Small intestine (tissue), 7 donors: Measurements from ENCODE around the gene ZC3H8. TPM values are rescaled to one million over a fixed set of nuclear protein-coding genes. Genes with fewer than 3 reads are reported as not detected.
A peak's percentile ranks its signal among the peaks of the same experiment; 100 is the strongest.

ENCODE experiments used
- DNase-seq, 2 donors: peaks; one replicate each; pipeline versions ENCODE4 v3.0.0 to v3.0.0-alpha.2; 2013
- FAIRE-seq: peaks from 2 replicates; lab custom pipeline; 2012; peaks lifted over from hg19 to GRCh38; lab: Jason Lieb, UNC
- H3K27ac ChIP-seq, 3 donors: one replicate each; pipeline ENCODE4 v1.5.1; 2013; ENCODE audit warnings: low read length in 2 of 3, mild to moderate bottlenecking in 2 of 3, control low read depth in 1 of 3, inconsistent platforms in 1 of 3, low read depth in 1 of 3, moderate library complexity in 1 of 3
- H3K27me3 ChIP-seq, 3 donors: one replicate each; pipeline ENCODE4 v1.6.1; 2013; ENCODE audit warnings: low read length in 3 of 3, inconsistent platforms in 1 of 3; ENCODE audit not compliant: control insufficient read depth in 3 of 3, insufficient read depth in 3 of 3
- H3K36me3 ChIP-seq, 3 donors: one replicate each; pipeline ENCODE4 v1.6.1; 2013; ENCODE audit warnings: low read length in 3 of 3, inconsistent platforms in 1 of 3, low read depth in 1 of 3, mild to moderate bottlenecking in 1 of 3, moderate library complexity in 1 of 3; ENCODE audit not compliant: control insufficient read depth in 3 of 3, insufficient read depth in 2 of 3
- H3K4me1 ChIP-seq, 3 donors: one replicate each; pipeline ENCODE4 v1.6.1; 2013; ENCODE audit warnings: low read length in 2 of 3, inconsistent platforms in 1 of 3, low read depth in 1 of 3, mild to moderate bottlenecking in 1 of 3, moderate library complexity in 1 of 3; ENCODE audit not compliant: control insufficient read depth in 3 of 3, insufficient read depth in 2 of 3
- H3K4me3 ChIP-seq, 3 donors: one replicate each; pipeline ENCODE4 v1.5.1; 2013; ENCODE audit warnings: low read length in 3 of 3, control low read depth in 1 of 3, inconsistent platforms in 1 of 3, low read depth in 1 of 3, mild to moderate bottlenecking in 1 of 3, moderate library complexity in 1 of 3
- H3K9me3 ChIP-seq, 2 donors: one replicate each; pipeline ENCODE4 v1.6.1; 2013; ENCODE audit warnings: low read depth in 1 of 2, low read length in 1 of 2; ENCODE audit not compliant: control insufficient read depth in 2 of 2, insufficient read depth in 1 of 2
- WGBS, 3 donors: extraction: QIAGEN DNeasy Blood & Tissue Kit; methylation state at CpG; one replicate each; pipeline ENCODE4 v1.1.7; 2013; 5-methylcytosine and 5-hydroxymethylcytosine counted together
- polyA plus RNA-seq, 4 donors: library from polyadenylated mRNA; stranded (reverse) in 3 of 4; unstranded in 1 of 4; fragments of 200-250 nt in 3 of 4; fragments of 120-200 nt in 1 of 4; gene quantifications; one replicate each; pipeline versions ENCODE4 v1.2.1 to v1.2.3, GENCODE V29; 2013
- donor health status: healthy with polysubstance abuse.
- donor health status: control.
- donor health status: control.
- donor health status: Bipolar disorder and iron deficiency.
- donor health status: healthy.

ZC3H8 gene
- polyA plus RNA-seq, 4 donors: 3.5 to 13.0 (median 9.0) TPM

DNA sequence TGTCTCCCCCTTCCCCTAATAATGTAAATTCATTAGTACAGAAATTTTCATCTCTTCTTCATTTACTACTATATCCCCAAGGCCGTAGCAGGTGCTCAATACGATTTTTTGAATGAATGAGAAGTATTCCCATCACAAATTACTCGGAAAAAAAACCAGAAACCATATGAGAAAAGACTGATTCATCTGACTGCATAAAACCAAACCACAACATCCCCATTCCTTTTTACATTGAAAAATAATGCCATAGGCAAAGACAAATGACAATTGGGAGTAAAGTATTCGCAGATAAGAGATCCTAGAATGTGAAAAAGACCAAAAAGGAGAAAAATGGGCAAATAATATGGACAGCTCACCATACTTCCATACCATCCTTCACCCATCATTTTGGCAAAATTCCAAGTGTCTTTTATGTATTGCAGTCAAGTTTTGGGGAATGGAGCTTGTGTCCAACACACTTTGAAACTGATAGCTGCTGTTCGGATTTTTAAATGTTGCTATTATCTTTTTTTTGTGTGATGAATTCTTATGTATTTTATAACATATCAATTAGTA, 1.5 kb downstream of the ZC3H8 start:
- FAIRE-seq (no peak), DNase-seq (no peak)
- 86 to 95% (median 90%) methylated on average over 5 of the region's 5 CpGs for WGBS, 3 donors
- H3K36me3 ChIP-seq: peaks cover 0 to 9% (median 0%) of the 10 kb centered on the region in 3 donors
- no peaks in the 10 kb centered on the region for H3K27me3 ChIP-seq
- H3K4me3 ChIP-seq: no peak overlapping the region
- peaks cover 0 to 12% (median 3%) of the 10 kb centered on the region in 3 donors for H3K4me1 ChIP-seq
- H3K9me3 ChIP-seq: no peaks in the 10 kb centered on the region
- no peak overlapping the region for H3K27ac ChIP-seq

DNA sequence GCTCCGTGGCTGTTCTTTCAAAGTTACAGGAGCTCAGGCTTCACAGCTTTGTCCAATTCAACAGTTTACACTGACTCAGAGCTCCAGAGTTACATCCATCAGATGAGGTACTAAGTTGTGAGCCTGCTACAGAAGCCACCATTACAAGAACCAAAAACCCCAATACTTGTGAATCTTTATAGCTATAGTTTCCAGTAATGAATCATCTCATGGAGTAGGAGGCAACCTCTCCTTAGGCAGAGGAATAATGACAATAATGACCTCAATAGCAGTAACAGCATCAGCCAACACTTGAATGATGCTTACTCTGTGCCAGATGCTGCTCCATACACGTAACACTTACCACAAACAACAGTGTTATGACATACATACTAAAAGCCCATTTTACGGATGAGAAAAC, 3.6 kb downstream of the ZC3H8 start:
- Histone ChIP-seq H3K9me3 (no peaks in the 10 kb centered on the region), H3K36me3 (peaks cover 0 to 14% (median 0%) of the 10 kb centered on the region in 3 donors), H3K4me1 (peaks cover 0 to 7% (median 3%) of the 10 kb centered on the region in 3 donors), H3K27ac (no peak overlapping the region), H3K27me3 (no peaks in the 10 kb centered on the region), H3K4me3 (no peak overlapping the region)
- FAIRE-seq (no peak), DNase-seq (no peak)
- WGBS, 3 donors: 81 to 93% (median 89%) methylated on average over 3 of the region's 3 CpGs

DNA sequence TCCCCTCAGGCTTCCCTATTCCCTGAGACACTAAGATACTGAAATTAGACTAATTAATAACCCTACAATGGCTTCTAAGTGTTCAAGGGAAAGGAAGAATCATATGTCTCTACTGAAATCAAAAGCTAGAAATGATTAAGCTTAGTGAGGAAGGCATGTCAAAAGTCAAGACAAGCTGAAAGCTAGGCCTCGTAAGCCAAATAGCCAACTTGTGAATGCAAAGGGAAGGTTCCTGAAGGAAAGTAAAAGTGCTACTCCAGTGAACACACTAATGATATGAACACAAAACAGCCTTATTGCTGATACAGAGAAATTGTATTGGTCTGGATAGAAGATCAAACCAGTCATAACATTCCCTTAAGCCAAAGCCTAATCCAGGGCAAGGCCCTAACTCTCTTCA, 10.0 kb downstream of the ZC3H8 start:
- no peak overlapping the region for H3K4me3 ChIP-seq
- WGBS, 3 donors: 90 to 94% (median 91%) methylated on average over 1 of the region's 1 CpG
- no peaks in the 10 kb centered on the region for H3K4me1 ChIP-seq
- no peak for FAIRE-seq
- no peaks in the 10 kb centered on the region for H3K9me3 ChIP-seq
- DNase-seq: no peak
- H3K36me3 ChIP-seq: peaks cover 0 to 14% (median 3%) of the 10 kb centered on the region in 3 donors
- H3K27me3 ChIP-seq: no peaks in the 10 kb centered on the region
- H3K27ac ChIP-seq: no peak overlapping the region

GRCh38 chr2:112243233-112243632, 11.6 kb downstream of the ZC3H8 start:
- Histone ChIP-seq H3K27me3 (no peaks in the 10 kb centered on the region), H3K27ac (no peak overlapping the region), H3K4me3 (no peak overlapping the region), H3K9me3 (no peaks in the 10 kb centered on the region), H3K36me3 (peaks cover 0 to 5% (median 3%) of the 10 kb centered on the region in 3 donors), H3K4me1 (no peaks in the 10 kb centered on the region)
- FAIRE-seq: no peak
- peak in 1 of 2 donors; percentile 23 for DNase-seq
- WGBS, 3 donors: 59 to 82% (median 82%) methylated on average over 4 of the region's 4 CpGs

- DNase-seq (no peak), FAIRE-seq (peak; percentile 36)
- 81 to 86% (median 83%) methylated on average over 3 of the region's 3 CpGs for WGBS, 3 donors
- no peaks in the 10 kb centered on the region for H3K27me3 ChIP-seq
- H3K27ac ChIP-seq: no peak overlapping the region
- no peak overlapping the region for H3K4me3 ChIP-seq
- peaks cover 0 to 5% (median 2%) of the 10 kb centered on the region in 3 donors for H3K36me3 ChIP-seq
- H3K9me3 ChIP-seq: no peaks in the 10 kb centered on the region
- no peaks in the 10 kb centered on the region for H3K4me1 ChIP-seq
Measured at GRCh38 chr2:112242384-112242783, 12.5 kb downstream of the ZC3H8 start.

GRCh38 chr2:112239862-112240261, 15.0 kb downstream of the ZC3H8 start:
- Histone ChIP-seq H3K27ac (no peak overlapping the region), H3K9me3 (no peaks in the 10 kb centered on the region), H3K27me3 (no peaks in the 10 kb centered on the region), H3K4me1 (no peaks in the 10 kb centered on the region), H3K4me3 (no peak overlapping the region), H3K36me3 (peaks cover 3 to 7% (median 4%) of the 10 kb centered on the region in 3 donors)
- FAIRE-seq (no peak), DNase-seq (no peak)
- WGBS, 3 donors: 91 to 100% (median 96%) methylated on average over 1 of the region's 1 CpG

DNA sequence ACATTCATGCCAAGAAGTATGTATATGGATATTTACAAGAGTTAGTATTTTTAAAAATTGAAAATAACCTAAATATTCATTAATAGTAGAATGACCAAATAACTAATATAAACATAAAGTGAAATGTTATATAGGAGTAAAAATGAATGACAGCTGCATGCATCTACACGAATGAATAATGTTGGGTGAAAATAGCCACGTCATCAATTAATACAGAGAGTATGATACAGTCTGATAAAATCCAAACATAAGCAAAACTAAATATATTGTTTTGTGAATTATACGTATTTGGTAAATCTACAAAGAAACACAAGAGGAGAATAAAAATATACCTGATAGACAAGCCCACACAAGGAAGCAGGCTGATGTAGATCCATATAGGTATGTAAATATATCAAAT, 24.5 kb downstream of the ZC3H8 start:
- Histone ChIP-seq H3K36me3 (peaks cover 0 to 9% (median 2%) of the 10 kb centered on the region in 3 donors), H3K27me3 (no peaks in the 10 kb centered on the region), H3K4me1 (no peaks in the 10 kb centered on the region), H3K27ac (no peak overlapping the region), H3K4me3 (no peak overlapping the region), H3K9me3 (no peaks in the 10 kb centered on the region)
- FAIRE-seq: no peak
- WGBS, 3 donors: 95 to 97% (median 96%) methylated on average over 3 of the region's 3 CpGs
- DNase-seq: no peak

DNA sequence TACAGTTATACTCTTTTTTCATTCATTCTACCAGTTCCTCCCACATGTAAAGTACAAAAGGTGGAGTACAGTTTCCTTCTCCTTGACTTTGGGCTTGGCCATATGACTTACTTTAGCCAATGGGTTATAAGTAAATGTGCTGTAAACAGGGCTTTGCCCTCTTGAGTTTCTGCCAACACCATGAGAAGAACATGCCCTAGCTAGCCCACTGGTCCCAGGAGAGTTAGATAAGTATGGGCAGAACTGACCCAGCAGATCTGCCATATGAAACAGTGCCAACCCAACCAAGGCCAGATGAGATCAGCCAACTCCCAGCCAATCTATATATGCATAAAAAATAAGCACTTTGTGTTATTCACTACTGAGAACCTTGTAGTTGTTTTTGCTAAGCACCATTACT, 25.5 kb downstream of the ZC3H8 start:
- no peaks in the 10 kb centered on the region for H3K27me3 ChIP-seq
- no peaks in the 10 kb centered on the region for H3K9me3 ChIP-seq
- DNase-seq: peak in 1 of 2 donors; percentile 3
- no peak overlapping the region for H3K4me3 ChIP-seq
- no peaks in the 10 kb centered on the region for H3K4me1 ChIP-seq
- H3K36me3 ChIP-seq: peaks cover 0 to 11% (median 2%) of the 10 kb centered on the region in 3 donors
- no peak for FAIRE-seq
- no peak overlapping the region for H3K27ac ChIP-seq

GRCh38 chr2:112220831-112221230, 34.0 kb downstream of the ZC3H8 start:
- 92 to 100% (median 99%) methylated on average over 3 of the region's 3 CpGs for WGBS, 3 donors
- no peak for FAIRE-seq

More at GRCh38 chr2:112220831-112221230, 34.0 kb downstream of the ZC3H8 start:
- Histone ChIP-seq H3K9me3 (peaks cover 0 to 18% of the 10 kb centered on the region in 2 donors), H3K36me3 (peaks cover 0 to 10% (median 7%) of the 10 kb centered on the region in 3 donors), H3K27me3 (no peaks in the 10 kb centered on the region), H3K4me1 (no peaks in the 10 kb centered on the region), H3K4me3 (no peak overlapping the region), H3K27ac (no peak overlapping the region)
- DNase-seq: no peak
